ENCODE results near the gene ZNF467. TPM values are rescaled to one million over a fixed set of nuclear protein-coding genes. Genes with fewer than 3 reads are reported as not detected.

ZNF467 gene, protein sequence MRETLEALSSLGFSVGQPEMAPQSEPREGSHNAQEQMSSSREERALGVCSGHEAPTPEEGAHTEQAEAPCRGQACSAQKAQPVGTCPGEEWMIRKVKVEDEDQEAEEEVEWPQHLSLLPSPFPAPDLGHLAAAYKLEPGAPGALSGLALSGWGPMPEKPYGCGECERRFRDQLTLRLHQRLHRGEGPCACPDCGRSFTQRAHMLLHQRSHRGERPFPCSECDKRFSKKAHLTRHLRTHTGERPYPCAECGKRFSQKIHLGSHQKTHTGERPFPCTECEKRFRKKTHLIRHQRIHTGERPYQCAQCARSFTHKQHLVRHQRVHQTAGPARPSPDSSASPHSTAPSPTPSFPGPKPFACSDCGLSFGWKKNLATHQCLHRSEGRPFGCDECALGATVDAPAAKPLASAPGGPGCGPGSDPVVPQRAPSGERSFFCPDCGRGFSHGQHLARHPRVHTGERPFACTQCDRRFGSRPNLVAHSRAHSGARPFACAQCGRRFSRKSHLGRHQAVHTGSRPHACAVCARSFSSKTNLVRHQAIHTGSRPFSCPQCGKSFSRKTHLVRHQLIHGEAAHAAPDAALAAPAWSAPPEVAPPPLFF
- 10 to 100 TPM in 1 of 4 donors, 1 to 10 TPM in 3; 4.2 to 15.4 (median 9.3) TPM for total RNA-seq

DNA sequence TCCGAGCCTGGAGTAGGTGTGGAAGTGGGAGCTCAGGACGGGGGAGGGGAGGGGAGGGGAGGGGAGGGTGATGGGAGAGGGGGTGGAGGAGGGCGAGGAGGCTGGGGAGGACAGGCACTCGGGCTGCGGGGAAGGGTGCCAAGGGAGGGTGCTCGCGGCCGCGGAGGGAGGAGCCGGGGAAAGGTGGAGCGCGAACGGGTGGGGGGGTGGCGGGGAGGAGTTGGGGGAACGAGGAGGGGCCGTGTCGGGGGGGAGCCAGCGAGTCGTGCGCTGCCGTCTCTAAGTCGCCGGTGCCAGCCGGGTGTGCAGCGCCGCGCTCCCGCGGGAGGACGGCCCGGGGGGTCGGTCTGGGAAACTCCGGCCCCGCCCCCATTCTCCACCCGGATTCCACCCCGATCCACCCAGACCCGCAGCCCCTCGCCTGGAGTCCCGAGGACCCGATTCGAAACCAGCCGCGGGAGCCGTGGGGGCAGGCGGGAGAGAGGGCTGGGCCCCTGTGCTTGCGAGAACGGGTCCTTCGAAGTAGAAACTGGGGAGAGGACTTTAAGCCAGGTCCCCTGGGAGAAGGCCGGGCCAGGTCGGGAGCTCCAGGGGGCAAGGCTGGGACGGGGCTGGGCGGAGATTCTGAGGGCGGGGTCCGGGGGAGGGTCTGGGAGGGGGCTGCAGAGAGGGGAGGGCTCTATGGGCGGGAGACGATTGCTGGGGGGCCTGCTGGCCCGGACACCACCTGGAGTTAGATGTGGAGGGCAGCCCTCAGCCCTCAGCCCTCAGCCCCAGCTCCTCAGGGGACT is at the start of gene ZNF467:
ZNF467 (minus strand) TSS at position 143 of the 791 bp plus-strand sequence. CDS start 2,556 bp downstream, outside the sequence.
- TF ChIP-seq POLR2A (IDR thresholded peaks at IDR 0.05) (no peak), EP300 (IDR thresholded peaks at IDR 0.05) (no peak), POLR2AphosphoS5 (IDR thresholded peaks at IDR 0.05) (no peak)
- TF ChIP-seq, protein P1, sequence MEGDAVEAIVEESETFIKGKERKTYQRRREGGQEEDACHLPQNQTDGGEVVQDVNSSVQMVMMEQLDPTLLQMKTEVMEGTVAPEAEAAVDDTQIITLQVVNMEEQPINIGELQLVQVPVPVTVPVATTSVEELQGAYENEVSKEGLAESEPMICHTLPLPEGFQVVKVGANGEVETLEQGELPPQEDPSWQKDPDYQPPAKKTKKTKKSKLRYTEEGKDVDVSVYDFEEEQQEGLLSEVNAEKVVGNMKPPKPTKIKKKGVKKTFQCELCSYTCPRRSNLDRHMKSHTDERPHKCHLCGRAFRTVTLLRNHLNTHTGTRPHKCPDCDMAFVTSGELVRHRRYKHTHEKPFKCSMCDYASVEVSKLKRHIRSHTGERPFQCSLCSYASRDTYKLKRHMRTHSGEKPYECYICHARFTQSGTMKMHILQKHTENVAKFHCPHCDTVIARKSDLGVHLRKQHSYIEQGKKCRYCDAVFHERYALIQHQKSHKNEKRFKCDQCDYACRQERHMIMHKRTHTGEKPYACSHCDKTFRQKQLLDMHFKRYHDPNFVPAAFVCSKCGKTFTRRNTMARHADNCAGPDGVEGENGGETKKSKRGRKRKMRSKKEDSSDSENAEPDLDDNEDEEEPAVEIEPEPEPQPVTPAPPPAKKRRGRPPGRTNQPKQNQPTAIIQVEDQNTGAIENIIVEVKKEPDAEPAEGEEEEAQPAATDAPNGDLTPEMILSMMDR (IDR thresholded peaks at IDR 0.05): no peak
- Histone ChIP-seq H3K4me1 (peaks cover 0 to 51% (median 9%) of the 10 kb centered on the region in 3 donors), H3K36me3 (peaks cover 0 to 12% of the 10 kb centered on the region in 2 donors), H3K27me3 (no peaks in the 10 kb centered on the region), H3K9me3 (no peaks in the 10 kb centered on the region), H3K4me3 (peak within 1 kb of the TSS; percentile 48 to 81), H3K27ac (peak within 1 kb of the TSS in 3 of 4 donors; percentile 75 to 83 (median 79))
- WGBS, 2 donors (ENCODE audit: low coverage in 1 of 2): 0% methylated on average over 3 of the region's 57 CpGs; no CpG with 5 or more reads in 1 of the 2 donors
- ATAC-seq: peak; percentile 11

DNA sequence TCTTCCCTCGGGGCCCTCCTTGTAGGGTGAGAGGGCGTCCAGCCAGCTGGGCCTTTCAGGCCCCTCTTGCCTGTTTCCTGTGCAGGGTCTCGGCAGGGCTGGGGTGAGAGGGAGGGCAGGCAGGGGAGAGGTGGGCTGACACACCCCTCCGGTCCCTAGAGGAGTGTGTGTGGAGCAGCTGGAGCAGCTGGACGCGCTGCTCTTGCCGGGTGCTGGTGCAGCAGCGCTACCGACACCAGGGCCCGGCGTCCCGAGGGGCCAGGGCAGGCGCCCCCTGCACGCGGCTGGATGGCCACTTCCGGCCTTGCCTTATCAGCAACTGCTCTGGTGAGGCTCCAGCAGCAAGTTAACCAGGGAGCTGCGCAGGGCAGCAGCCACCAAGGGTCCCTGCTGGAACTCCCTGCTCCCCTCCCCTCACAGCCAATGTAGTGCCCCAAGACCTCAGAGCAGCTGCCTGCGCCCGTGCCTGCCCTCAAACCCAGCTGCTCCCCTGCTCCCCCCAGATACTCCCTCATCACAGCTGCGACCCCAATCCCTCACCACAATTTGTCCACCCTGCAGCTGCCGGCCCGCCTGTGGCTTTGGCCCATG is 49.1 kb upstream of the ZNF467 start:
- 80 to 100% methylated on average over 2 to 5 of the region's 22 CpGs for WGBS, 2 donors (ENCODE audit: low coverage in 1 of 2)
- H3K9me3 ChIP-seq: no peaks in the 10 kb centered on the region
- TF ChIP-seq, protein P1 (IDR thresholded peaks at IDR 0.05): no peak
- no peak for TF ChIP-seq EP300 (IDR thresholded peaks at IDR 0.05)
- no peak for TF ChIP-seq POLR2A (IDR thresholded peaks at IDR 0.05)
- H3K27ac ChIP-seq: no peak overlapping the region
- no peak overlapping the region for H3K4me3 ChIP-seq
- no peaks in the 10 kb centered on the region for H3K4me1 ChIP-seq
- ATAC-seq: no peak
- H3K36me3 ChIP-seq: no peaks in the 10 kb centered on the region
- no peaks in the 10 kb centered on the region for H3K27me3 ChIP-seq

DNA sequence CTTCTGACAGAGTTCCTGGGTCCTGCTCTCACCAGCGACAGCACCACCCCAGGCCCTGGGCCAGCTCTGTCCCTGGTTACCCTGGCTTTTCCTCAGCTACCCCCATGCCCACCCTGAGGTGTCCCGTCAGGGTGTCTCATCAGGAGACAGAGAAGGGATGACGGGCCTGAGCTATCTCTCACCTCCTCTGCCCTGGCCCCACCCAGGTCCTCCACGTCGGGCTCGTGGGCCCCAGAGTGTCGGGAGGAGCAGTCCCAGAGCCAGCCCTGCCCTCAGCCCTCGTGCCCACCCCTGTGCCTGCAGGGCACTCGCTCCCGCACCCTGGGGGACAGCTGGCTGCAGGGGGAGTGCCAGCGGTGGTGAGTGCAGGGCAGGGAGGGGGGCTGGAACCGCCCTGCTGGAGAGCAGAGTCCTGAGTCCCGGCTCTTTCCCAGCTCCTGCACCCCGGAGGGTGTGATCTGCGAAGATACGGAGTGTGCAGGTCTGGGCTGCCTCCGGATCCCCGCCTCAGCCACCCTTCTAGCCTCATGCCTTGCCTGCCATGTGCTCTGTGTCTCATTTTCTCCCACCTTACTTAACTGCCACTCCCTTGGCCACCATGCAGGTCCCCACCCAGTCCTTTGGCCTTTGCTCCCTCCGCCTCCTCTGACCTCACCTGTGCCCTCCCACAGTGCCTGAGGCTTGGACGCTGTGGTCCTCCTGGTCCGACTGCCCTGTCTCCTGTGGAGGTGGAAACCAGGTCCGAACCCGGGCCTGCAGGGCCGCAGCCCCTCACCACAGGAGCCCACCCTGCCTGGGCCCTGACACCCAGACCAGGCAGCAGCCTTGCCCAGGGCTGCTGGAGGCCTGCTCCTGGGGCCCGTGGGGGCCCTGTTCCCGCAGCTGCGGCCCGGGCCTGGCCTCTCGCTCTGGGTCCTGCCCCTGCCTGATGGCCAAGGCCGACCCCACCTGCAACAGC is 48.1 kb upstream of the ZNF467 start:
- TF ChIP-seq, protein P1 (IDR thresholded peaks at IDR 0.05): no peak
- TF ChIP-seq POLR2A (IDR thresholded peaks at IDR 0.05): no peak
- TF ChIP-seq EP300 (IDR thresholded peaks at IDR 0.05): no peak
- no peak for TF ChIP-seq POLR2AphosphoS5 (IDR thresholded peaks at IDR 0.05)
- WGBS, 2 donors (ENCODE audit: low coverage in 1 of 2): 87% methylated on average over 10 of the region's 30 CpGs; no CpG with 5 or more reads in 1 of the 2 donors

DNA sequence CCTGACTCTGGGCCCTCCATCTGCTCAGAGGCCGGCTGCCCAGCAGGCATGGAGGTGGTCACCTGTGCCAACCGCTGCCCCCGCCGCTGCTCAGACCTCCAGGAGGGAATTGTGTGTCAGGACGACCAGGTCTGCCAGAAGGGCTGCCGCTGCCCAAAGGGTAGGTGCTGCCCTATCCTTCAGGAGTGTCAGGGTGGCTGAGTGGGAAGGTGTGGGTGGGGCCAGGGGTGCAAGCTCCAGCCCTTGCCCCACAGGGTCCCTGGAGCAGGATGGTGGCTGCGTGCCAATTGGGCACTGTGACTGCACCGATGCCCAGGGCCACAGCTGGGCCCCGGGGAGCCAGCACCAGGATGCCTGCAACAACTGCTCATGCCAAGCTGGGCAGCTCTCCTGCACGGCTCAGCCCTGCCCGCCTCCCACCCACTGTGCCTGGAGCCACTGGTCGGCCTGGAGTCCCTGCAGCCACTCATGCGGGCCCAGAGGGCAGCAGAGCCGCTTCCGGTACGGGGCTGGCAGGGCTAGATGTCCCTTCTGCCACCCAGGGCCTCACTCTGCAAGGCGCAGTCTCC is 47.3 kb upstream of the ZNF467 start:
- Histone ChIP-seq H3K27ac (no peak overlapping the region), H3K27me3 (peaks cover 6% of the 10 kb centered on the region), H3K36me3 (no peaks in the 10 kb centered on the region), H3K4me1 (no peaks in the 10 kb centered on the region), H3K4me3 (no peak overlapping the region), H3K9me3 (no peaks in the 10 kb centered on the region)
- TF ChIP-seq POLR2A (IDR thresholded peaks at IDR 0.05): no peak
- TF ChIP-seq, protein P1 (IDR thresholded peaks at IDR 0.05): no peak
- no peak for ATAC-seq
- no CpG with 5 or more reads among the region's 17 CpGs for WGBS, 2 donors (ENCODE audit: low coverage in 1 of 2)

More for the DNA sequence above, 48.1 kb upstream of the ZNF467 start:
- Histone ChIP-seq H3K27ac (no peak overlapping the region), H3K27me3 (no peaks in the 10 kb centered on the region), H3K4me1 (no peaks in the 10 kb centered on the region), H3K9me3 (no peaks in the 10 kb centered on the region), H3K4me3 (no peak overlapping the region), H3K36me3 (no peaks in the 10 kb centered on the region)
- no peak for ATAC-seq
